ENCODE results near the gene PDE6D.

Gene PDE6D

DNA sequence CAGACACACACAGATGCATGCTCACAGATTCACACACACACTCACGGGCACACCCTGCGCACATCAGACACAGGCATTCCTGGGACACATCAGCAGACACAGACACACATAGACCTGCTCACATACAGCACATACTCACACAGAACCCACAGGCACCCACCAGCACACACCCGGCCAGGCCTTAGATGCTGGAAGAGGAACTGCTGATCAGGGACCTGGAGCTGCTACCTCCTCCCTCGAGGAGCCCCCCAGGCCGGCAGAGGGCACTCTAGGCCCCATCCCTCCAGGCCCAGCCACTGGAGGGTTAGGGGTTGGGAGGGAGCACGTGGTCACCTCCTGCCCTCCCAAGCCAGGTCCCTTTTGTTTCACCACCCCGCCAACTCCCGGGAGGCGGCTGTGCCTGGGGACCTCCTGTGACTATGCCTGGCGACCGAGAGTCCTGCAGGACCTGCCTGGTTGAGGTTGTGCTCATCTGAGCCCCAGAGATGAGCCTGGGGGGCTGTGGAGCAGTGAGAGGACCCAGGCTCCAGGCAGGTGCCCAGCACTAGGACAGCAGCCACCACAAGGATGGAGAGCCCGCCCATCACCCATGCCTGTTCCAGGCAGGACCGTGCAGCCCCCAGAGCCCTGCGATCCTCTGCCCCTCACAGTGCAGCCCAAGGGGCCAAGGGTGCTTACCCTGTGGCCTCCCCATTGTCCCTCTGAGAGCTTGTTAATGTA, 93.8 kb downstream of the PDE6D start:
- no peak for DNase-seq (ENCODE audit: low read depth)
- H3K4me3 ChIP-seq (ENCODE audit: low read depth, low read length) = no peak overlapping the region

DNA sequence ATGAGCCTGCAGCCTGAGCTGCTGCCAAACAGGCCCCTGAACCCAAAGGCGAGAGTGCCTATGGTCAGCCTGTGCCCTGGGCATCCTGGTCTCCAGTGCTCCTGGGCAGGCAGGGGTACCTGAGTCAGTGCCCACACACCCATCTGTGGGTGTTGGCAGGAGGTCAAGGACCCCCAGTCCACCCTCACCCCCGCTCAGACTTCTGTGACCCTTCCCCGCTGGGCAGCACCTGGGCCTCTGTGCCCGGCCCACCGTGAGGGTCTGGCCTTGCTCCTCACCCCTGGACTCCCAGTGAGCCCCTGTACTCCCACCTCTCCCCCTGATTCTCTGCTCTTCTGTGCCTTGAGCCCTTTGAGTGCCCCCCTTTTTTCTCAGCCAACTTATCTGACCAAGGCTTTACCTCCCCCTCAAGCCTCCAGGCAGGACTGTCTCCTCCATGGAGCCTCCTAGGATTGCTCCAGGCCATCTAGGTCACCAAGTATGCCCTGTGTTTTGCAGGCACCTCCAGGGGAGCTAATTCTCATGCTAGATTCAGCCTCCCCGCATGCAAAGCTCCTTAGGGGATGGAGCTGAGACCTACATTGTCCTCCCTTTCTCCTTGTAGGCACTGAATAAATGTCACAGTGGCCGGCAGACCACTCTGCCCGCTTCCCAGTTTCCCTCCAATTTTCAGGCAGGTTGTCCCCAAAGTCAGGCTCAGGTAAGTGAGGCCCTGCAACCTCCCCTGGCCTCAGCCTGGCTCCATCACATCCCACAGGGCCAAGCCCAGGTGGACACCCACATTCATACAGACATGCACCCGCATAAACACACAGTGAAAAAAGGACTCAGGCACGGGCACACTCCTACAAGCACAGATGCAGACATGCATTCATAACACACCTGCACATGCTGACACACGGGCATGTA, 94.6 kb downstream of the PDE6D start:
- no peak overlapping the region for H3K4me3 ChIP-seq (ENCODE audit: low read depth, low read length)
- DNase-seq (ENCODE audit: low read depth) = no peak

DNA sequence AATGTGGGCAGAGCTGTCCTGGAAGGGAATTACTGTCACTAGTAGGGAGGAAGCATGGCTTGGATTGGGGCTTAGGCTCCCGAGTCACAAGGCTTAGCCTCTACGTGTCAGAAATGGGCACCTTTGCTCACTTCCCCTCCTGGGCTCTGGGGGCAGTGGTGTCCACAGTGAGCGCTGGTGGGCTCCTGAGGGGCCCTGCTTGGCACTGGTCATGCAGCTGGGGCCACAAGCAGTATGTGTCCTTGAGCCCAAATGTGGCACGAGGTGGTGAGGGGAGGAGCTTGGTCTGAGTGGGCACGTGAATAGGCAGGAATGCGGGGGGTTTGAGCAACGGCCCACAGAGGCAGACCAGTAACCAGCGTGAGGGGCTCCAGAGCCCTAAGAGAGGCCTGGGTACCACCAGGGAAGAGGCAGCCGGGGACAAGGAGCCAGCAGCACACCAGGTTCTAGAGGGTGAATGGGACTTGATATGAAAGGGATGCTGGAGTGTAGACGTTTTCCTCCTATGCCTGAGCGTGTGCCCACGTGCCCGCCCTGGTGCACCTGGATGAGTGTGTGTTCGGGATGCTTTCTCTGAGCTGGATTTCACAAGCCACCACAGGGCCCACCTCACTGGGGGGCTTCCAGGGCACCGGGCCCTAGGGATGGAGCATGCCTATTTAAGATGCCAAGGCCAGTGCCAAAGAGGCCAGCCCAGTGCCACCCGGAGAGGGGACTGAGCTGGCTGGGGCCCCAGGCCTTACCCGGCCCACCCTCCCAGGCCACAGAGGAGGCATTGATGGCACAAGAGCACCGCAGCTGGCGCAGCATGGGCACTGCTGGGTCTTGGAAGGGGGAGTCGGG, 95.5 kb downstream of the PDE6D start:
- no peak for DNase-seq (ENCODE audit: low read depth)
- no peak overlapping the region for H3K4me3 ChIP-seq (ENCODE audit: low read depth, low read length)

DNA sequence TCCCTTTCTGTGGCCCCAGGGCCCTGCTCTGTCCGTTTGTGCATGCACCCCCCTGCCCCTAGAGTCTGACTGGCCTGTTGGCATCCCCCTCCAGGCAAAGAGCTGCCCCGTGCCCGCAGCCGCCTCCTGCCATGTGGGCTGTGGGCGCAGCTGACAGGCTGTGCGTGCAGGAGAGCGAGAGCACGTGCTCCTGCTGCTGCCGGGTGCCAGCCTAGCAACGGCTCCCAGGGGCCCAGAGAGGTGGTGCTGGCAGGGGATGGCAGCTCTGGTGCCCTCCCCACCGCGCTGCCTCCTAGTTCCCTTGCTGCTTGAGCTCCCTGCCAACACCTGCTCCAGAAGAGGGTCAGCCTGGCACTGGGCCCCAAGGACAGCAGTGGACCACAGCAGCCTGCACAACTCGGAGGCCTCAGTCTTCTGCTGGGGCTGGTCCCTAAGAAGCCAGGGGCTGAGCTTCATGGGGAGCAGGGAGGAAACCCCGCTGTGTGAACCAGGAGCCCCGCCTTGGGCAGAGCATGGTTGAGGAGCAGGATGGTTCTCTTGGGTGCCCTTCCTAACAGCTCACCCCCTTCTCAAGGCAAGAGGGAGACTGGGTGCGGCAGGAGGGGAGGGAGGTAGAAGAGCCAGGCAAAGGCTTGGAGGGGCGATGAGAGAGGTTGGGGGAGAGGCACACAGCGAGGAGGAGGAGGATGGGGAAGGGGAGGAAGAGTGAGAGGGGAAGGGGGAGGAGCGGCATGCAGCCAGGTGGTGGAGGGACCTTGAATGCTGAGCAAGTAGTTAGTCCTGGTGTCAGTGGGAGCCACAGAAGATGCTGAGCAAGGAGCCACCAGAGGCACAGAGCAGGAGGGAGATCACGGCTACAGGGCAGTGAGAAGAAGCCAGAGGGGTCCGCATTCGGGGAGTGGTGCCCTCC, 96.5 kb downstream of the PDE6D start:
- H3K4me3 ChIP-seq (ENCODE audit: low read depth, low read length) = no peak overlapping the region
- DNase-seq (ENCODE audit: low read depth) = no peak

DNA sequence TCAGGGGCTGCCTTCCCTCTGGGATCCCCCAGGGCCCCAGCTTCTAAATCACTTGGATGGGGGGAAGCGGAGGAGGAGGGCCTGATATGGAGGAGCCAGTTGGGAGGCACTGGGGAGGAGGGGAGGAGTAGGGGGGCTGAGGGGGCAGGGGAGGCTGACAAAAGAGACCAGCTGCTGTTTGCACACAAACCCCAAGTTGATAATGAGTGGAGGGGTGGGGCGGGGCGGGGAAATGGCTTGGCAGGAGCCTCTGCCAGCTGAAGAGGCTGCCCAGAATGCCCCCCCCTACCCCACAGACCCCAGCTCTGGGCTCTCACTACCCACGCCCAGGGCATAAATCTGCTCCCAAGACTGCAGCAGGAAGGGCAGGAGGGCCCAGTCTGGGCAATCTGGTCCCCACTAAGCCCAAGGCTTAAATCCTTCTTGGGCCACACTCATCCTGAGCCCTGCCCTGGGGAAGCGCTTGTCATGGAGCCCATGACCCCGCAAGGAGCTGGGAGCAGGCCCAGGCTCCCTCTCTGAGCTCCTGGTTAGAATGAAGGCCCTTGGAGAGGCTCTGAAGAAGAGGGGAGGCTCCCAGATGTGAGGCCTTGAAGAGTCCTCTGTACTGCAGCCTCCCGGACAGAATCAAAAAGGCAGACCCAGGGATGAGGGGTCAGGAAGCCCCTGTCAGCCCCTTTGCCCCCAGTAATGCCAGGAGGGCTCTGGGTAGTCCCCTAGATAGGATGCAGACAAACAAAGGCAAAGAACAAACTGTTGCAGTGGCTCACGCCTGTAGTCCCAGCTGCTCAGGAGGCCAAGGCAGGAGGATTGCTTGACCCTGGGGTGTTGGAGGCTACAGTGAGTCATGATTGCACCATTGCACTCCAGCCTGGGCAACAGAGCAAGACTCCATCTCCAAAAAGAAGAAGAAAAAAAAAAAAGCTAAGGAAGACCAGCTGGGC, 97.5 kb downstream of the PDE6D start:
- no peak overlapping the region for H3K4me3 ChIP-seq (ENCODE audit: low read depth, low read length)
- DNase-seq (ENCODE audit: low read depth) = no peak

DNA sequence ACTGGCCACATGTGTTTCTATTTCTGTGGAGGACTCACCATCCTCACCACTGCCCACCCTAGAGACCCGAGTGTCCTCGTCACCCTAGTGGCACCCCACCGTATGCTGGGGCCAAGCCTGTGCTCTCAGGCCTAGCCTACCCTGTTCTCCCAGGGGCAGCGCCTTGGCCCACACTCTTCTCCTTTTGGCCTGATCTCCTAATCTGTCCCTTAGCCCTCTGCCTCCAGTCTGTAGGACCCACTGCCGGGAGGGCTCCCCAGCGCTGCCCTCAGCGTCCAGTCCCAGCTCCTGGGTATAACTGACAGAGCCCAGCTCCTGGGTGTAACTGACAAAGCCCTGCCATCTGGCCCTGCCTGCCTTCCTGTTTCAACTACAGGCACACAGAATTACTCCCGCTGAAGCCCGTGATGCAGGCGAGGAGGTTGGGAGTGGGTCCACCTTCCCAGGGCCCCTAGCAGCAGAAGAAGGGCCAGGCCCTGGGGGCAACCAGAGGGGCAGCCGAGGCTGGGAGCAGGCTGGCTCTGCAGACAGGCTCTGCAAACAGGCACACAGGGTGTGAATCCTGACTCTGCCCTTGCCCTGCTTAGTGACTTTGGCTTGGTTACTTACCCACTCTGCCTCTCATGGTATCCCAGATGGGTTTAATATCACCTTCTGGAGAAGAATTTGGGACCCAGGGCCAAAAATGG, 98.3 kb downstream of the PDE6D start:
- no peak overlapping the region for H3K4me3 ChIP-seq (ENCODE audit: low read depth, low read length)

More for the DNA sequence above, 98.3 kb downstream of the PDE6D start:
- DNase-seq (ENCODE audit: low read depth) = no peak

Data from skeletal muscle cell (primary cell).